Hematopoietic multipotent progenitor cell (in vitro differentiated cells): ENCODE results near the gene HAUS5. TPM values are rescaled to one million over a fixed set of nuclear protein-coding genes. Genes with fewer than 3 reads are reported as not detected.
"Not testable (repeated sequence)": the region's sequence is repeated elsewhere in the genome, so short reads cannot be mapped to it uniquely, and the experiment has no call there.

Source experiments
- DNase-seq, 3 donors: peaks; one replicate each; pipeline ENCODE4 v3.0.0-alpha.2; 2011 to 2015; ENCODE audit warnings: low read depth in 2 of 3, low spot score in 2 of 3
- total RNA-seq: library from RNA; depleted of rRNA; stranded (reverse); fragments of >200 nt; gene quantifications from one replicate; pipeline ENCODE4 v1.2.3, GENCODE V29; 2012

The HAUS5 gene, protein sequence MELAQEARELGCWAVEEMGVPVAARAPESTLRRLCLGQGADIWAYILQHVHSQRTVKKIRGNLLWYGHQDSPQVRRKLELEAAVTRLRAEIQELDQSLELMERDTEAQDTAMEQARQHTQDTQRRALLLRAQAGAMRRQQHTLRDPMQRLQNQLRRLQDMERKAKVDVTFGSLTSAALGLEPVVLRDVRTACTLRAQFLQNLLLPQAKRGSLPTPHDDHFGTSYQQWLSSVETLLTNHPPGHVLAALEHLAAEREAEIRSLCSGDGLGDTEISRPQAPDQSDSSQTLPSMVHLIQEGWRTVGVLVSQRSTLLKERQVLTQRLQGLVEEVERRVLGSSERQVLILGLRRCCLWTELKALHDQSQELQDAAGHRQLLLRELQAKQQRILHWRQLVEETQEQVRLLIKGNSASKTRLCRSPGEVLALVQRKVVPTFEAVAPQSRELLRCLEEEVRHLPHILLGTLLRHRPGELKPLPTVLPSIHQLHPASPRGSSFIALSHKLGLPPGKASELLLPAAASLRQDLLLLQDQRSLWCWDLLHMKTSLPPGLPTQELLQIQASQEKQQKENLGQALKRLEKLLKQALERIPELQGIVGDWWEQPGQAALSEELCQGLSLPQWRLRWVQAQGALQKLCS
- total RNA-seq, result 23.4 TPM

DNA sequence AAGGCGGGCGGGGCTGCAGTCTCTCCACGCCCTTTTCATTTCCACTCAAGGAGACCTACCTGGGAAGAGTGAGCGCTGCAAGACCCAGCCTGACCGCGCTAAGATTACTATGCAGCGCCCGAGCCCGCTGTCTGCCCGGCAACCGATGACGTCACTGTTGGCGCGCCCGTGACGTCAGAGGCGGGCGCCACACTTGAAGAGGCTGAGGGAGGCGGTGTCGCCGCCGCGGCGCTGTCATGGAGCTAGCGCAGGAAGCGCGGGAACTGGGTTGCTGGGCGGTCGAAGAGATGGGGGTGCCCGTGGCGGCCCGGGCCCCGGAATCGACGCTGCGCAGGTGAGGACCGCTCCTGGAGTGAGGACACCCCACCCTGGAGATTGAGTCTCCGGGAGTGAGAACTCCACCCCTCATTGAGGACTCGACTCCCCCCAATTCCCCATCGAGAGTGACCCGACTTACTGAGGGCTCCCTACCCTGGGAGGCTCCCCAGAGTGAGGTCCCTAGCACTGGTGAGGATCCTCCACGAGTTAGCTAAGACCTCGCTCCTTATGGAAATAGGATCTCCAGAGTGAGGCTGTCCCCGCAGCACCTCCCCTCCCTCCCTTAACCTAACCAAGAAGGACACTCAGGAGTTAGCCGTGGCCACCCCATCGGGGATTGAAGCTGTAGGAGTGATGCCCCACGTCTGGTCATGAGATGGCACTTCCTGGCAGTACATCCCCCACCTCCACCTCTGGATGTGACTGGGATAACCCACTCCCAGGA, at the start of gene HAUS5:
Gene HAUS5 (plus strand): TSS at position 177 of the 763 bp plus-strand sequence. CDS start 60 bp downstream, at position 237.
- peak; percentile 92 to 100 (median 95) for DNase-seq

DNA sequence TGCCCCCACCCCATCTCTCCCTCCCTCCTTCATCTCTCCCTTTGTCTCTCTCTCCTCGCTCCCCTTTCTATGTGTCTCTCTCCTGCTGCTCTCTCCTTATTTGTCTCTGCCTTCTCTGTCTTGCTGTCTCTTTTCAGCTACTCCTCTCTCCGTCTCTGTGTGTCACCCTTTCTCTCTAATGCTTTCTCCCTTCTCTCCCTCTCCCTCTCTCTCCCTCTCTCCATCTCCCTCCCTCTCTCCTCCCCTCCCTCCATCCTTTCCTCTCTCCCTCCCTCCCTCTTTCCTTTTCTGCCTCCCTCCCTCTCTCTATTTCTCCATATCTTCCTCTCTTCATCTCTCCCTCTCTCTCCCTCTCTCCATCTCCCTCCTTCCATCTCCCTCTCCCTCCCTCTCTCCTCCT, 49.8 kb upstream of the HAUS5 start:
- no peak for DNase-seq

DNA sequence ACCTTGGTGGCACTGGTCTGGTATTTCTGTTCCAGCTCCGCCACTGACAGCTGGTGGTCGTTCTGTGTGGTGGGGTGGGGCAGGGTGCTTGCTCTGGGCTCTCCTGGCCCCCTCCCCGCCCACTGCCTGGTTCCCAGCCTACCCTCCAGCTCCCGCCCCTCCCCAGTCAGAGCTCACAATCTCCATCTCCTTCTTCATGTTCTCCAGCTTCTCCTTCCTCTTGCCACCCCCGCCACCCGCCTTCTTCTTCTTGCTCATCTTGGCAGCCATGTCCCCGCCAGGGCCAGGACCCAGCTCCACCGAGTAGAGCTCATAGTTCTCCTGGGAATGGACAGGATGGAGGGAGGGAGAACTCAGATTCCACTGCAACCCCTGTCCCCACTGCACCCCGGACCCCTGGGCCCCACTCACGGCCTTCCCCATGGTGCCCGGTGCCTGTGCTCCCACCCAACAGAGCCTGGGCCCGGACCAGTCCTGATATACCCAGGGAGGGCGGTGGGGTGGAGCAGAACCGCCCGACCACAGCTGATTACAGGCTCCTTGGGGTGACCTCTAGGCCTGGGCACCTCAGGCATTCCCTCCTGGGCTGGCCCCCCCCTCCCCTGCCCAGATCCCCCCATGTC, 49.2 kb upstream of the HAUS5 start, which contains the start of gene ATP4A:
Gene ATP4A (minus strand): TSS at position 452 of the 623 bp plus-strand sequence. CDS start 29 bp downstream, at position 423.
- DNase-seq, result no peak

DNA sequence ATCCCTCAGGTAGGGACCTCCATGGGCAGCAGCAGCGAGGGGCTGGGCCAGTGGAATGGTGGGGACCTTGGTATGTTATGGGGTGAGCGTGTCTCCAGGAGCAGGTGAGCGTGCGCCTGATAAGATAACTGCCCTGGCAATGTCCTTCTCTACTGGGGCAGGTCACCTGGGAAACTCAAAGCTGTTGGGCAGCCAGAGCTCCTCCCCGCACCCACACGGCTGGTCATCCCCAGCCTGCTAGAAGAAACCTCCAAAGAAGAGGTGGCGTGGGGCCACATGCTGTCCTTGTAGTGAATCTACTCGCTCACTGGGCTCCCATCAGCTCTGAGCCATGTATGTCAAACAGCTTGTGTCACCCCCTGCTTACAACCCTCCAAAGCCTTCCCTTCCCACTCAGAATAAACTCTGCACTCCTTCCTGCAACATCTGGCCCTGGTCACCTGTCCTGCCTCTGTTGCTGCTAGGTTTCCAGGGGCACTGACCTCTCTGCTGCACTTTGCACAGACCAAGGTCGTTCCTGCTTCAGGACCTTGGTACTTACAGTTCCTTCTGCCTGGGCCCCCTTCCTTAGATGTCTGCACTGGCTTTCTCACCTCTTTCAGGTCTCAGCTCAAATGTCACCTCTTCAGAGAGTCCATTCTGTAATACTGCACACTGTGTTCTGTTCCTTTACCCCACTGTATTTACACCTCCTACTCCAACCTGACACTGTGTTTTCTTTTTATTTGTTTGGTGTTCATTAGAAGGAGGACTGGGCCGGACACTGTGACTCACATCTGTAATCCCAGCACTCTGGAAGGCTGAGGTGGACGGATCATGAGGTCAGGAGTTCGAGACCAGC, 47.3 kb upstream of the HAUS5 start:
- DNase-seq, result no peak

DNA sequence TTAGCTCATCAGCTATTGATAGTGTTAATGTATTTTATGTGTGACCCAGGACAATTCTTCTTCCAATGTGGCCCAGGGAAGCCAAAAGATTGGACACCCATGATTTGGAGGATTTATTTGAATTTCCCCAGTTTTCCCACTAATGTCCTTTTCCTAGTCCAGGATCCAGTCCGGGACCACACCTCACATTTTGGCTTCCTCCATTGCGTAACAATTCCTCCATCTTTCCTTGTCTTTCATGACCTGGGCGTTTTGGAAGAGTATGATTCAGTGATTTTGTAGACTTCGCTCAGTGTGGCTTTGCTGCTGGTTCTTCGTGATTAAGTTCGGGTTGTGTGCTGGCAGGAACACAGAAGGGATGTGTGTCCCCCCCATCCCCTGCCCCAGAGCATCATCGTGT, 45.8 kb upstream of the HAUS5 start:
- no peak for DNase-seq

DNA sequence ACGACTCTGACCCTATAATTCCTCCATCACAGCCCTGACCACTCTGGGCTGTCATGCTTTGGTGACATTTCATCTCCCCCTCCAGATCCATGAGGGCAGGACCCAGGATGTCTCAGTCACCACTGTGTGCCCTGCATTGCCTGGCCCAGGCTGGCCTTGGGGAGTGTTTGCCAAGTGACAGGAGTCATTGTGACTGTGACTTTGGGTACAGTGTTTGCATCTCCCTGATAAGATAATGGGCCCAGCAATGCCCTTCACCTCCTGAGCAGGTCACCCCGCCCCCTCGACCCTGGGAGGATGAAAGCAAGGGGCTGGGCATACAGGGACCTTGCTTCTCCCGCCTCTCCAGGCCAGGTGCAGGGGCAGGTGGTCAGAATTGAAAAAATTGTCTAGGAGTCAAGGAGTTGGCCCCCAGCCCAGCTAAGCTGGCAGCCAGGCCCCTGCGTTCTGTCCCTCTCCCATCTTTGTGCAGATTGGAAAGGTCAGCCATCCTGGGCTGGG, 43.2 kb upstream of the HAUS5 start:
- no peak for DNase-seq

DNA sequence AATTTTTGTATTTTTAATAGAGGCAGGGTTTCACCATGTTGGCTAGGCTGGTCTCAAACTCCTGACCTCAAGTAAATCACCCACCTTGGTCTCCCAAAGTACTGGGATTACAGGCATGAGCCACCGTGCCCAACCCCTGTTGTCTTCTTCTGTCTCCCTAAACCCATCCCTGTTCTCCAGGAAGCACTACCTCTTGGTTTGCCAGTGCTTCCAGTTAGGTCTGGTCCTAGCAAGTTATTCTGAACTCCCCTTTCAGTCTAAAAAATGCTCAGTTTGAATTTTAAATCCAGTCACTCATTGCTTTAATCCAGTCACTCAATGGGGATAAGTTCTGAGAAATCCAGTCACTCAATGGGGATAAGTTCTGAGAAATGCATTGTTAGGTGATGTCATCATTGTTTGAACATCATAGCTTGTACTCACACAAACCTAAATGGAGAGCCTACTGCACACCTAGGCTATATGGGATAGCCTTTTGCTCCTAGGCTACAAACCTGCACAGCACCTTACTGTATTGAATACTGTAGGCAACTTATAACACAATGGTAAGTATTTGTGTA, 41.0 kb upstream of the HAUS5 start:
- DNase-seq, result no peak

DNA sequence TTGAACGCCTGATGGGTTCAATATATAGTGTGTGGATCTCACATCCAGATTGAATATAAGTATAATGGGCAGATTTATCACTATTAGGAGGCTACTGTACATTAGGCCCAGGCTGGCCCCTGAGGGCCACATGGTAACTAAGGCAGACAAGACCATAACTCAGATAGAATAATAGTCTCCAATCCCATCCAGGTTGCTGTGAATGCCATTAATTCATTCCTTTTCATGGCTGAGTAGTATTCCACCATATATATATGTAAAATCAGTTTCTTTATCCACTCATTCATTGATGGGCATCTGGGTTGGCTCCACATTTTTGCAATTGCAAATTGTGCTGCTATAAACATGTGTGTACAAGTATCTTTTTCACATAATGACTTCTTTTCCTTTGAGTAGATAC, 34.6 kb upstream of the HAUS5 start:
- no peak for DNase-seq

DNA sequence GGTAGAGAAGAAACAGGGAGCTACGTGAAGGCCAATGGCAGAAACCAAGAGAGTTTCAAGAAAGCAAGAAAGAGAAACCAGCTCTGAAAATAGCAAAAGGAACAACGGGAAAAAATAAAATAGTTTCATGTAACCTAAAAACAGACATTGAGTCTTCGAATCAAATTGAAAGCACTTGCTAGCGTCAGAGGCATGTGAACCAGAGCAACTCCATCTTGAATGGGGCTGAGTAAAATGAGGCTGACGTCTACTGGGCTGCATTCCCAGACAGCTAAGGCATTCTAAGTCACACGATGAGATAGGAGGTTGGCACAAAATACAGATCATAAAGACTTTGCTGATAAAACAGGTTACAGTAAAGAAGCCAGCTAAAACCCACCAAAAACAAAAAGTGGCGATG, 33.8 kb upstream of the HAUS5 start:
- no peak for DNase-seq

DNA sequence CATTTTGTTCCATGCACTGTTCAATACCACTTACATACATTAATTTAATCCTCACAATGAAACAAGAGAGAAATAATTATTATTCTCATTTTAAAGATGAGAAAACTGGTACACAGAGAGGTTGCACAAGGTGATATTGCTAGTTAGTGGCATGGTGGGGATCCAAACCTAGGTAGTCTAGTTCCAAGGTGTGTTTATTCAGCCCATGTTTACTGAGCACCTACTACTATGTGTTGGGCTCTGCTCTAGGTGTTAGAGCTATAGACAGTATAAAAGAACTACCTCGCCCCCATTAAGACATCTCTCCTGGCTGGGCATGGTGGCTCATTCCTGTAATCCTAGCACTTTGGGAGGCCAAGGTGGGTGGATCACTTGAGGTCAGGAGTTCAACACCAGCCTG, 29.8 kb upstream of the HAUS5 start:
- no peak for DNase-seq

DNA sequence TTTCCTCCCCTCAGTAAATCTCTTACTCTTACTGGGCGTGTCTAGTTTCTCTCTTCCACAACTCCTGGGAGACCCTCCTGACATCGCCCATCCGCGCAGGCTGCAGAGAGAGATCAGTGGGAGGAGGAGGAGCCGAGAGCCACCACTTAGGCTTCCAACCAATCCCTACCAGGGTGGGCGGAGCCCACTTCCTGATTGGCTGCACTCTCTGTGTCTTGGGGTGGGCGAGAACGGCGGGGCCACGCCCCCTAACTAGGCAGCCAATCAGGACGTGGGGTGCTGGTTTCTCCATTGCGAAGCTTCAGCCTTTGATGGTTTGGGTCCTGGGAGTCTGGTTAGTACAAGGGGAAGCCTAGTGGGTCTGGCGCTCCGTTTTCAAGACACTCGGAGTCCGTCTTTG, 26.7 kb upstream of the HAUS5 start, which contains the start of gene PMIS2:
Gene PMIS2 (plus strand): TSS at position 326 of the 400 bp plus-strand sequence. CDS start 87 bp downstream, outside the sequence.
- DNase-seq, result peak in 2 of 3 donors; percentile 27 to 51

DNA sequence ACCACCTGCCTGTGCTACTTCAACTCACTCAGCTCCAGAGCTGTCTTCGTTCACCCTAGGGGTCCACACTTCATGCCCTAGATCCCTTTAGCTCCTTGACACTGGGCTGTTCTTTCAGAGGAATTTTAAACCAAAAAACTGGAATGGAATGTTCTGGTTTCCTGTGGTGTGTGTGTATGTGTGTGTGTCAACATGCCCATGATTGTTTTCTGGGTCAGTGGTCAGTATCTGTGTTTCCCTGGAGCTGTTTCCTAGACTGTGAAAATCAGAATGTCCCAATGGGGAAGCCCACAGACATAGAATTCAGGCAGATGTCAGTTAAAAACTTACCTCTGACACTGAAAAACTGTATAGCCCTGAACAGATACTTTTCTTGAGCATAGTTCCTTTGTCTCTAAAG, 25.2 kb upstream of the HAUS5 start:
- no peak for DNase-seq

DNA sequence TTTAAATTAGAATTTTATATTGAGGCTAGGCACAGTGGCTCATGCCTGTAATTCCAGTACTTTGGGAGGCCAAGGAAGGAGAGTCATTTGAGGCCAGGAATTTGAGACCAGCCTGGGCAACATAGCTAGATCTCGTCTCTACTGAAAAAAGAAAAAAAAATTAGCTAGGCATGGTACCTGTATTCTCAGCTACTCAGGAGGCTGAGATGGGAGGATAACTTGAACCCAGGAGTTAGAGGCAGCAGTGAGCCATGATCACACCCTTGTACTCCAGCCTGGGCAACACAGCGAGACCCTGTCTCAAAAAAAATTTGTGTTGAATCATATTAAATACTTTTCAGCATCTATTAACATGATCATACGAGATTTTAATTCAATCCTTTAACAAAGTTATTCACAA, 21.7 kb upstream of the HAUS5 start:
- DNase-seq, result no peak

DNA sequence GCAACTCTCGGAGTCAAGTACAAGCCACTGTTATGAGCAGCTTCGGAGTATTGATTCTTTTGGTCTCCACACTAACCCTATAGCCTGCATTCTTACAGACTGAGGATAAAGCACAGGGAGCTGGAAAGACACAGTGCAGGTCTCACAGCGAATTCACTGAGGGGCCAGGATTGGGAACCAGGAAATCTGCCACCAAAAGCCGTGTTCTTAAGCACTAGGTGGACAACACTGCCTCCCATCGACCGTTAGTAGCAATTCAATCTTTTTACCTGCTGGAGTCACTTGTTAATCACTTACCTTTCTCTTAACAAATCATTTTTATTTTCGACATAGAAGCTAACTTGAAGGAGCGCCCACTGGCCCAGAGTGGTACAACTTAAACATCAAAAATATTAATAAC, 20.3 kb upstream of the HAUS5 start:
- peak in 2 of 3 donors; percentile 52 to 63 for DNase-seq

DNA sequence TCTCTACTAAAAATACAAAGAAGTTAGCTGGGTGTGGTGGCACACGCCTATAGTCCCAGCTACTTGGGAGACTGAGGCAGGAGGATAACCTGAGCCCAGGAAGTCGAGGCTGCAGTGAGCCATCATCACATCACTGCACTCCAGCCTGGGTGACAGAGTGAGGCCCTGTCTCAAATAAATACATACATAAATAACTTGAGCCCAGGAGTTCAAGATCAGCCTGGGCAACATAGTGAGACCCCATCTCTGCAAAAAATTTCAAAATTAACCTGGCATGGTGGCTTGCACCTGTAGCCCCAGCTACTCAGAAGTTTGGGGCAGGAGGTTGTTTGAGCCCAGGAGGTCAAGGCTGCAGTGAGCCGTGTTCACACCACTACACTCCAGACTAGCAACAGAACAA, 17.5 kb upstream of the HAUS5 start:
- DNase-seq, result not testable (repeated sequence)

DNA sequence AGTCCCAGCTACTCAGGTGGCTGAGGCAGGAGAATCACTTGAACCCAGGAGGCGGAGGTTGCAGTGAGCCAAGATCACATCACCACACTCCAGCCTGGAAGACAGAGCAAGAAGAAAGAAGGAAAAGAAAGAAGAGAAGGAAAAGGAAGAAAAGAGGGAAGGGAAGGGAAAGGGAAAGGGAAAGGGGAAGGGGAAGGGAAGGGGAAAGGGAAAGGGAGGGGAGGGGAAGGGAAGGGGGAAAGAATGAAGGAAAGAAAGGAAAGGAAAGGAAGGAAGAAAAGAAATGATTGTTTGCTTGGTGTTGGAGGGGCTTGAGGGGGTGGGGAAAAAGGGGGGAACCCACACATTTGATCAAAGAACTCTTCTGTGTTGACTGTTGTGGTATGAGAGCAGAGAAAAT, 16.6 kb upstream of the HAUS5 start:
- no peak for DNase-seq

DNA sequence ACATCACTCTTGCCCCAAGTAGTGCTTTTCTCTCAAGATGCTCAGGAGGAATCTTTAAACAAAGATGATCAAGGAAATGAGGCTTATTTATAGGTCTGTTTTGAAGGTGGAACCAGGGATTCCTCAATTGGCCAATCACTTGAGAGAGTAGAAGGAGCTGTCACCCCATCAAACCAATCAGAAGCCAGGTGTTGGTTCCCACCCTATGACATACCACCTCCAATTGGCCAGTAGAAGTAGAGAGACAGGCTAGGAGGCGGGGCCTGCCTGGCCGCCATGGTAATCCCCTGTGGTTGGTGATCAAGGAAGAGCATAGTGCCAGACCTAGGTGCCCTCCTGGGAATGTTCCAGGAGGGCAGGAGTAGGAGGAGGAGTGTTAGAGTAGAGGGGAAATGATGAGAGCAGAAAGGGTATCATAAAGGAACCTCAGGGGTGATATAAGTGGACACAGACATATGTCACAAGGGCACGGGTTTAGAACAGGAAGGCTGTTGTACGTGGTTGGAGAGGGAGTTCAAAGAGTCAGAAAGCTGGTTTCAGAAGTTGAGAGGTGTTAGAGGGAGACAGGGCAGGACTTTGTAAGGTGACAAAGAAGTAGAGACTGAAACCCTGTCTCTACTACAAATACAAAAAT, 16.1 kb upstream of the HAUS5 start:
- DNase-seq, result peak in 2 of 3 donors; percentile 26 to 38

DNA sequence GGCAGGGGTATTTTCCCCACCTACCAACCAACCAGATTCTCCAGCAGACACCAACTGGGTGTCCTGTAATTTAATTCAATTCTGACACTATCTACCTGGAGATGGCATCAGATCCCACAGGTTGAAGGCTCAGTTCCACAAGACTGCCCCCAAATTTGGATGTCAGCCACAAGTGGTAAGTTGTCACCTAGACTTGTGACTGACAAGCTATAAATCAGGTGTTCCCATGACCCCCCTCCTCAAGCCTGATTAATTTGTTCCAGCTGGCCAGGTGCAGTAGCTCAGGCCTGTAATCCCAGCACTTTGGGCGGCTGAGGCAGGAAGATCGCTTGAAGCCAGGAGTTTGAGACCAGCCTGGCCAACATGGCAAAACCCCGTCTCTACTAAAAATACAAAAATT, 10.6 kb upstream of the HAUS5 start:
- no peak for DNase-seq

DNA sequence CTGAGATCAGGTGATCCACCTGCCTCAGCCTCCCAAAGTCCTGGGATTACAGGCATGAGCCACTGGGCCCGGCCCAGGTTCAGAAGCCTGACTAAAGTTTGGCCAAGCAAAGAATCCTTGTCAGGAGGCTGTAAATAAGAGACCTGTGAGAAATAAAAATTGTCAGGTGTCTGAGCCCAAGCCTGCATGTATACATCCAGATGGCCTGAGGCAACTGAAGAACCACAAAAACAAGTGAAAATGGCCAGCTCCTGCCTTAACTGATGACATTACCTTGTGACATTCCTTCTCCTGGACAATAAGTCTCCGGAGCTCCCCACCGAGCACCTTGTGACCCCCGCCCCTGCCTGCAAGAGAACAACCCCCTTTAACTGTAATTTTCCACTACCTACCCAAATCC, 8.1 kb upstream of the HAUS5 start:
- not testable (repeated sequence) for DNase-seq
